ENCODE measurements around the gene ADGRA1. TPM values are rescaled to one million over a fixed set of nuclear protein-coding genes. Genes with fewer than 3 reads are reported as not detected.

ADGRA1 gene
- total and polyA plus RNA-seq, 7 donors: under 0.01 to 0.28 (median 0.08) TPM; not detected in 3

GRCh38 chr10:133124357-133125211 is 36.9 kb downstream of the ADGRA1 start:
- Histone ChIP-seq H3K27me3 (peaks cover 0 to 42% (median 32%) of the 10 kb centered on the region in 3 donors), H3K9me3 (peaks cover 0 to 2% (median 0%) of the 10 kb centered on the region in 4 donors), H3K36me3 (no peaks in the 10 kb centered on the region), H3K4me3 (no peak overlapping the region), H3K27ac (no peak overlapping the region), H3K4me1 (no peaks in the 10 kb centered on the region)
- intact Hi-C loops (cut with DNase I): loop anchor here (10.0 kb wide), 1 partner anchor 180 kb away; the partner anchor contains the start of gene CFAP46
- 43 to 47% methylated on average over 58 of the region's 58 CpGs for WGBS, 2 donors
- TF ChIP-seq CTCF (IDR thresholded peaks at IDR 0.05): peak in 3 of 4 experiments; percentile 10 to 51 (median 33)
- TF ChIP-seq POLR2AphosphoS5 (IDR thresholded peaks at IDR 0.05): no peak
- no peak for DNase-seq

- intact Hi-C loops (cut with DNase I): loop anchor here (10.0 kb wide), 1 partner anchor 181 kb away; the partner anchor contains the start of gene CFAP46
- no peak overlapping the region for H3K27ac ChIP-seq
- TF ChIP-seq POLR2AphosphoS5 (IDR thresholded peaks at IDR 0.05) (no peak), EP300 (IDR thresholded peaks at IDR 0.05) (no peak), CTCF (IDR thresholded peaks at IDR 0.05) (no peak), POLR2A (IDR thresholded peaks at IDR 0.05) (no peak)
These were observed 38.2 kb downstream of the ADGRA1 start for GRCh38 chr10:133125901-133126300.

GRCh38 chr10:133126431-133127290 is 38.9 kb downstream of the ADGRA1 start:
- intact Hi-C loops (cut with DNase I): loop anchor here (10.0 kb wide), 1 partner anchor 182 kb away; the partner anchor contains the start of gene CFAP46
- H3K27ac ChIP-seq: no peak overlapping the region
- TF ChIP-seq POLR2AphosphoS5 (IDR thresholded peaks at IDR 0.05): no peak
- no peak for TF ChIP-seq EP300 (IDR thresholded peaks at IDR 0.05)
- no peak for TF ChIP-seq POLR2A (IDR thresholded peaks at IDR 0.05)
- no peaks in the 10 kb centered on the region for H3K4me1 ChIP-seq
- peaks cover 0 to 45% (median 32%) of the 10 kb centered on the region in 3 donors for H3K27me3 ChIP-seq
- DNase-seq: peak; percentile 47
- H3K9me3 ChIP-seq: no peaks in the 10 kb centered on the region
- H3K4me3 ChIP-seq: no peak overlapping the region
- 92 to 93% methylated on average over 57 of the region's 57 CpGs for WGBS, 2 donors
- no peaks in the 10 kb centered on the region for H3K36me3 ChIP-seq

More at GRCh38 chr10:133125901-133126300, 38.2 kb downstream of the ADGRA1 start:
- Histone ChIP-seq H3K27me3 (peaks cover 0 to 45% (median 32%) of the 10 kb centered on the region in 3 donors), H3K36me3 (no peaks in the 10 kb centered on the region), H3K4me3 (no peak overlapping the region), H3K4me1 (no peaks in the 10 kb centered on the region), H3K9me3 (no peaks in the 10 kb centered on the region)
- WGBS, 2 donors: 82 to 92% methylated on average over 9 of the region's 9 CpGs
- DNase-seq: no peak

GRCh38 chr10:133127291-133128125 is 39.8 kb downstream of the ADGRA1 start:
- no peaks in the 10 kb centered on the region for H3K9me3 ChIP-seq
- no peak overlapping the region for H3K27ac ChIP-seq
- no peak for TF ChIP-seq EP300 (IDR thresholded peaks at IDR 0.05)
- no peak for TF ChIP-seq CTCF (IDR thresholded peaks at IDR 0.05)
- no peak for TF ChIP-seq POLR2AphosphoS5 (IDR thresholded peaks at IDR 0.05)
- TF ChIP-seq POLR2A (IDR thresholded peaks at IDR 0.05): no peak
- WGBS, 2 donors: 74 to 84% methylated on average over 36 of the region's 36 CpGs
- intact Hi-C loops (cut with DNase I): loop anchor here (10.0 kb wide), 1 partner anchor 183 kb away; the partner anchor contains the start of gene CFAP46
- H3K4me3 ChIP-seq: no peak overlapping the region
- no peaks in the 10 kb centered on the region for H3K36me3 ChIP-seq
- peaks cover 0 to 45% (median 32%) of the 10 kb centered on the region in 3 donors for H3K27me3 ChIP-seq
- peak; percentile 52 for DNase-seq
- H3K4me1 ChIP-seq: no peaks in the 10 kb centered on the region

Measured in sigmoid colon (tissue), 7 donors.